SK-N-SH (cell line): ENCODE data around the gene S100A9.

Source experiments
- CHD2 ChIP-seq: fragments of 150-350 bp; IDR thresholded peaks from 2 replicates; pipeline ENCODE4 v1.6.1; 2018; ENCODE audit warnings: low read length; ENCODE audit not compliant: partially characterized antibody
- CTCF ChIP-seq: fragments of 200-600 bp; sonication (generic); IDR thresholded peaks from 2 replicates; pipeline ENCODE4 v1.6.1; 2017; ENCODE audit warnings: antibody characterized with exemption, mild to moderate bottlenecking, moderate library complexity
- EP300 ChIP-seq, 2 experiments: IDR thresholded peaks; 2 replicates each; pipeline versions ENCODE4 v1.4.0 to v1.6.1; 2012; ENCODE audit warnings: borderline replicate concordance in 1 of 2, low read depth in 1 of 2, low read length in 1 of 2
- EZH2phosphoT487 ChIP-seq: fragments of 200-600 bp; sonication (generic); IDR thresholded peaks from 2 replicates; pipeline ENCODE4 v1.6.1; 2017; ENCODE audit warnings: low read depth, mixed run types, mild to moderate bottlenecking, antibody characterized with exemption, moderate library complexity, borderline replicate concordance
- FOXM1 ChIP-seq: IDR thresholded peaks from 2 replicates; pipeline ENCODE4 v1.4.0; 2012; ENCODE audit warnings: low read depth, mild to moderate bottlenecking
- JUND ChIP-seq: IDR thresholded peaks from 2 replicates; pipeline ENCODE4 v1.4.0; 2012
- MXI1 ChIP-seq: IDR thresholded peaks from 2 replicates; pipeline ENCODE4 v1.6.1; 2012; ENCODE audit warnings: mild to moderate bottlenecking, low read depth, low read length, improper control_type of control experiment
- SIN3A ChIP-seq: IDR thresholded peaks from 2 replicates; pipeline ENCODE4 v1.6.1; 2012; ENCODE audit warnings: low read depth, mild to moderate bottlenecking, low read length, moderate library complexity, borderline replicate concordance
- USF2 ChIP-seq: fragments of 150-350 bp; IDR thresholded peaks from 2 replicates; pipeline ENCODE4 v1.6.1; 2017; ENCODE audit warnings: antibody characterized with exemption, low read length, low read depth, borderline replicate concordance

GRCh38 chr1:153345187-153346076 lies 12.2 kb upstream of the S100A9 start:
- TF ChIP-seq CTCF (no peak), EP300 (IDR thresholded peaks at IDR 0.05; ENCODE audit: borderline replicate concordance in 1 of 2, low read depth in 1 of 2, low read length in 1 of 2) (no peak), SIN3A (no peak), JUND (no peak), CHD2 (no peak), USF2 (no peak), FOXM1 (no peak), MXI1 (no peak), EZH2phosphoT487 (no peak)
